ENCODE data around the gene ERH.

GRCh38 chr14:69366761-69367160, 31.3 kb downstream of the ERH start:
- TF ChIP-seq CTCF (IDR thresholded peaks at IDR 0.05), result no peak
- TF ChIP-seq REST (IDR thresholded peaks at IDR 0.05; ENCODE audit: insufficient read depth in 1 of 2, low read depth in 2 of 2, low read length in 1 of 2), result no peak
- TF ChIP-seq SIN3A (IDR thresholded peaks at IDR 0.05; ENCODE audit: borderline replicate concordance, insufficient read depth, low read depth, low read length), result no peak

All from Panc1 (cell line).